Liver (tissue), 9 donors: ENCODE data around the gene TINAGL1. TPM values are rescaled to one million over a fixed set of nuclear protein-coding genes. Genes with fewer than 3 reads are reported as not detected.

ENCODE experiments used
- DNase-seq: peaks from one replicate; pipeline ENCODE4 v3.0.0-alpha.2; 2017; ENCODE audit warnings: low spot score
- H3K27ac ChIP-seq, 2 donors: one replicate each; pipeline ENCODE4 v1.7.0; 2013; ENCODE audit warnings: inconsistent platforms in 2 of 2, low read length in 2 of 2, control low read depth in 1 of 2, low read depth in 1 of 2, mild to moderate bottlenecking in 1 of 2
- H3K27me3 ChIP-seq, 4 donors: one replicate each; pipeline versions ENCODE4 v1.6.1 to v1.7.0; 2013; ENCODE audit warnings: low read length in 3 of 4, inconsistent platforms in 1 of 4, mild to moderate bottlenecking in 1 of 4, moderate library complexity in 1 of 4; ENCODE audit not compliant: control insufficient read depth in 4 of 4, insufficient read depth in 4 of 4
- H3K36me3 ChIP-seq, 4 donors: one replicate each; pipeline versions ENCODE4 v1.6.1 to v1.7.0; 2013; ENCODE audit warnings: low read length in 3 of 4, mild to moderate bottlenecking in 3 of 4, low read depth in 1 of 4, moderate library complexity in 1 of 4; ENCODE audit not compliant: control insufficient read depth in 4 of 4, insufficient read depth in 3 of 4
- H3K4me1 ChIP-seq, 4 donors: one replicate each; pipeline versions ENCODE4 v1.6.1 to v1.7.0; 2013; ENCODE audit warnings: low read length in 3 of 4, mild to moderate bottlenecking in 3 of 4, moderate library complexity in 1 of 4; ENCODE audit not compliant: control insufficient read depth in 4 of 4, insufficient read depth in 4 of 4
- H3K4me3 ChIP-seq, 3 donors: one replicate each; pipeline versions ENCODE4 v1.6.1 to v1.7.0; 2013; ENCODE audit warnings: low read length in 3 of 3, control low read depth in 1 of 3, low read depth in 1 of 3, mild to moderate bottlenecking in 1 of 3
- H3K9ac ChIP-seq, 2 donors: one replicate each; pipeline ENCODE4 v1.7.0; 2013; ENCODE audit warnings: low read length in 2 of 2, mild to moderate bottlenecking in 2 of 2, moderate library complexity in 2 of 2, control low read depth in 1 of 2, low read depth in 1 of 2
- H3K9me3 ChIP-seq, 4 donors: one replicate each; pipeline versions ENCODE4 v1.6.1 to v1.7.0; 2013; ENCODE audit warnings: low read length in 3 of 4; ENCODE audit not compliant: control insufficient read depth in 4 of 4
- ATF3 ChIP-seq: IDR thresholded peaks from 2 replicates; pipeline ENCODE4 v1.6.1; 2016; ENCODE audit warnings: antibody characterized with exemption
- CTCF ChIP-seq: fragments of 150-350 bp; IDR thresholded peaks from 2 replicates; pipeline ENCODE4 v1.5.1; 2017; ENCODE audit warnings: improper control_type of control experiment, low read depth, low read length; ENCODE audit not compliant: missing input control
- EGR1 ChIP-seq, 2 donors: IDR thresholded peaks; 2 replicates each; pipeline ENCODE4 v1.6.1; 2016 to 2018; ENCODE audit warnings: antibody characterized with exemption in 2 of 2, low read depth in 2 of 2
- FOXA2 ChIP-seq: IDR thresholded peaks from 2 replicates; pipeline ENCODE4 v1.6.1; 2016; ENCODE audit warnings: antibody characterized with exemption
- HNF4G ChIP-seq: IDR thresholded peaks from 2 replicates; pipeline ENCODE4 v1.6.1; 2016; ENCODE audit warnings: antibody characterized with exemption
- JUND ChIP-seq, 2 donors: IDR thresholded peaks; 2 replicates each; pipeline ENCODE4 v1.6.1; 2016; ENCODE audit warnings: antibody characterized with exemption in 2 of 2
- NR2F2 ChIP-seq: IDR thresholded peaks from 2 replicates; pipeline ENCODE4 v1.6.1; 2016; ENCODE audit warnings: antibody characterized with exemption
- RAD21 ChIP-seq, 2 donors: IDR thresholded peaks; 2 replicates each; pipeline ENCODE4 v1.6.1; 2016; ENCODE audit warnings: antibody characterized with exemption in 2 of 2, mild to moderate bottlenecking in 2 of 2
- RXRA ChIP-seq, 2 donors: IDR thresholded peaks; 2 replicates each; pipeline ENCODE4 v1.6.1; 2017 to 2018; ENCODE audit warnings: antibody characterized with exemption in 2 of 2, mild to moderate bottlenecking in 1 of 2
- TAF1 ChIP-seq: conservative IDR thresholded peaks from 2 replicates; pipeline ENCODE4 v1.6.1; 2016; ENCODE audit warnings: antibody characterized with exemption, mild to moderate bottlenecking
- YY1 ChIP-seq: IDR thresholded peaks from 2 replicates; pipeline ENCODE4 v1.6.1; 2016; ENCODE audit warnings: antibody characterized with exemption, mild to moderate bottlenecking
- WGBS: extraction: QIAGEN DNeasy Blood & Tissue Kit; methylation state at CpG from one replicate; pipeline ENCODE4 v1.1.7; 2013; 5-methylcytosine and 5-hydroxymethylcytosine counted together
- polyA plus RNA-seq, 2 donors: library from polyadenylated mRNA; stranded (reverse) in 1 of 2; unstranded in 1 of 2; fragments of 200-250 nt in 1 of 2; fragments of >200 nt in 1 of 2; fragmentation: Nextera tagmentation in 1 of 2; extraction: Ambion mirVana in 1 of 2; gene quantifications; one replicate each; pipeline versions ENCODE4 v1.2.1 to v1.2.3, GENCODE V29; 2013 to 2015
- total RNA-seq, 2 donors: library from RNA; depleted of rRNA; stranded (reverse); fragments of >200 nt; gene quantifications; one replicate each; pipeline ENCODE4 v1.2.3, GENCODE V29; 2014
- TF ChIP-seq, protein P1 (sequence below): IDR thresholded peaks from 2 replicates; pipeline ENCODE4 v1.6.1; 2016; ENCODE audit warnings: antibody characterized with exemption
- TF ChIP-seq, protein P2 (sequence below): IDR thresholded peaks from 2 replicates; pipeline ENCODE4 v1.6.1; 2016; ENCODE audit warnings: antibody characterized with exemption, mild to moderate bottlenecking
- donor health status: healthy.
- donor health status: healthy.
- donor health status: healthy.
- donor health status: healthy.
- donor health status: healthy.

TINAGL1 gene
- total and polyA plus RNA-seq, 4 donors: 8.7 to 52.9 (median 25.6) TPM

- H3K27ac ChIP-seq: no peak overlapping the region
- 96% methylated on average over 1 of the region's 1 CpG for WGBS
- H3K27me3 ChIP-seq: no peaks in the 10 kb centered on the region
- no peaks in the 10 kb centered on the region for H3K36me3 ChIP-seq
- DNase-seq: no peak
- no peak overlapping the region for H3K4me3 ChIP-seq
- TF ChIP-seq RXRA (IDR thresholded peaks at IDR 0.05): no peak
- TF ChIP-seq RAD21 (IDR thresholded peaks at IDR 0.05): no peak
- TF ChIP-seq JUND (IDR thresholded peaks at IDR 0.05): no peak
- H3K9me3 ChIP-seq: no peaks in the 10 kb centered on the region
- peaks cover 3 to 15% (median 8%) of the 10 kb centered on the region in 4 donors for H3K4me1 ChIP-seq
- H3K9ac ChIP-seq: no peak overlapping the region
Measured at GRCh38 chr1:31551208-31551607, 25.1 kb upstream of the TINAGL1 start.

GRCh38 chr1:31552489-31552888 is 23.8 kb upstream of the TINAGL1 start:
- DNase-seq: no peak
- Histone ChIP-seq H3K27me3 (no peaks in the 10 kb centered on the region), H3K4me1 (peaks cover 3 to 15% (median 8%) of the 10 kb centered on the region in 4 donors), H3K27ac (no peak overlapping the region), H3K36me3 (no peaks in the 10 kb centered on the region), H3K9me3 (no peaks in the 10 kb centered on the region), H3K4me3 (no peak overlapping the region), H3K9ac (no peak overlapping the region)
- WGBS: 96% methylated on average over 7 of the region's 7 CpGs
- no peak for TF ChIP-seq YY1
- TF ChIP-seq, protein P1, sequence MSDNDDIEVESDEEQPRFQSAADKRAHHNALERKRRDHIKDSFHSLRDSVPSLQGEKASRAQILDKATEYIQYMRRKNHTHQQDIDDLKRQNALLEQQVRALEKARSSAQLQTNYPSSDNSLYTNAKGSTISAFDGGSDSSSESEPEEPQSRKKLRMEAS: no peak
- no peak for TF ChIP-seq TAF1
- no peak for TF ChIP-seq EGR1 (IDR thresholded peaks at IDR 0.05; ENCODE audit: low read depth in 2 of 2)
- no peak for TF ChIP-seq FOXA2
- TF ChIP-seq CTCF: no peak
- no peak for TF ChIP-seq NR2F2
- no peak for TF ChIP-seq HNF4G

- H3K27ac ChIP-seq: no peak overlapping the region
- H3K36me3 ChIP-seq: no peaks in the 10 kb centered on the region
- H3K4me3 ChIP-seq: no peak overlapping the region
- 80% methylated on average over 5 of the region's 5 CpGs for WGBS
- H3K9me3 ChIP-seq: peaks cover 0 to 2% (median 0%) of the 10 kb centered on the region in 4 donors
- H3K9ac ChIP-seq: no peak overlapping the region
- no peak for TF ChIP-seq EGR1 (IDR thresholded peaks at IDR 0.05; ENCODE audit: low read depth in 2 of 2)
- DNase-seq: no peak
- H3K27me3 ChIP-seq: no peaks in the 10 kb centered on the region
- H3K4me1 ChIP-seq: no peaks in the 10 kb centered on the region
Measured at GRCh38 chr1:31556481-31557006, 19.8 kb upstream of the TINAGL1 start.

DNA sequence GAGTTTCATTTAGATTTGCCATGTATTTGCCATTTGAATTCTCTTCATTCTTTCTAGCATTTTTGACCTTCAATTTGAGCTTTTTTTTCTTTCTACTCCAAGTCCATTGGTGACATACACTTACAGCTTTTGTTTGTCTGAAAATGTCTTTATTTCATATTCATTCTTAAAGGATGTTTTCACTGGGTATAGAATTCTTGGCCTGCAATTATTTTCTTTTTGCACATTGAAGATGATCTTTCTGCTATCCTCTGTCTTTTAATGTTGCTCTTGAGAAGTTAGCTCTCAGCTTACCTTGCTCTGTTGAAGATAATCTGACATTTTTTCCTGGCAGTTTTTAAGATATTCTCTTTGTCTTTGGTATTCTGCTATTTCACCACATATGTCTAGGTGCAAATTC is 16.6 kb upstream of the TINAGL1 start:
- DNase-seq: no peak
- H3K4me3 ChIP-seq: no peak overlapping the region
- peaks cover 0 to 2% (median 0%) of the 10 kb centered on the region in 4 donors for H3K9me3 ChIP-seq
- H3K36me3 ChIP-seq: no peaks in the 10 kb centered on the region
- H3K27ac ChIP-seq: no peak overlapping the region
- no peak for TF ChIP-seq CTCF
- TF ChIP-seq, protein P1: no peak
- no peak for TF ChIP-seq HNF4G
- no peak for TF ChIP-seq JUND (IDR thresholded peaks at IDR 0.05)
- TF ChIP-seq, protein P2, sequence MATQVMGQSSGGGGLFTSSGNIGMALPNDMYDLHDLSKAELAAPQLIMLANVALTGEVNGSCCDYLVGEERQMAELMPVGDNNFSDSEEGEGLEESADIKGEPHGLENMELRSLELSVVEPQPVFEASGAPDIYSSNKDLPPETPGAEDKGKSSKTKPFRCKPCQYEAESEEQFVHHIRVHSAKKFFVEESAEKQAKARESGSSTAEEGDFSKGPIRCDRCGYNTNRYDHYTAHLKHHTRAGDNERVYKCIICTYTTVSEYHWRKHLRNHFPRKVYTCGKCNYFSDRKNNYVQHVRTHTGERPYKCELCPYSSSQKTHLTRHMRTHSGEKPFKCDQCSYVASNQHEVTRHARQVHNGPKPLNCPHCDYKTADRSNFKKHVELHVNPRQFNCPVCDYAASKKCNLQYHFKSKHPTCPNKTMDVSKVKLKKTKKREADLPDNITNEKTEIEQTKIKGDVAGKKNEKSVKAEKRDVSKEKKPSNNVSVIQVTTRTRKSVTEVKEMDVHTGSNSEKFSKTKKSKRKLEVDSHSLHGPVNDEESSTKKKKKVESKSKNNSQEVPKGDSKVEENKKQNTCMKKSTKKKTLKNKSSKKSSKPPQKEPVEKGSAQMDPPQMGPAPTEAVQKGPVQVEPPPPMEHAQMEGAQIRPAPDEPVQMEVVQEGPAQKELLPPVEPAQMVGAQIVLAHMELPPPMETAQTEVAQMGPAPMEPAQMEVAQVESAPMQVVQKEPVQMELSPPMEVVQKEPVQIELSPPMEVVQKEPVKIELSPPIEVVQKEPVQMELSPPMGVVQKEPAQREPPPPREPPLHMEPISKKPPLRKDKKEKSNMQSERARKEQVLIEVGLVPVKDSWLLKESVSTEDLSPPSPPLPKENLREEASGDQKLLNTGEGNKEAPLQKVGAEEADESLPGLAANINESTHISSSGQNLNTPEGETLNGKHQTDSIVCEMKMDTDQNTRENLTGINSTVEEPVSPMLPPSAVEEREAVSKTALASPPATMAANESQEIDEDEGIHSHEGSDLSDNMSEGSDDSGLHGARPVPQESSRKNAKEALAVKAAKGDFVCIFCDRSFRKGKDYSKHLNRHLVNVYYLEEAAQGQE: no peak
- no peak for TF ChIP-seq FOXA2
- no peak for TF ChIP-seq RAD21 (IDR thresholded peaks at IDR 0.05)
- TF ChIP-seq ATF3: no peak
- no peak for TF ChIP-seq RXRA (IDR thresholded peaks at IDR 0.05)
- no peaks in the 10 kb centered on the region for H3K27me3 ChIP-seq
- H3K4me1 ChIP-seq: peaks cover 0 to 1% (median 0%) of the 10 kb centered on the region in 4 donors
- no peak overlapping the region for H3K9ac ChIP-seq
